B cell (primary cell): ENCODE results near the gene ACSM2A.
"Not testable (repeated sequence)": the region's sequence is repeated elsewhere in the genome, so short reads cannot be mapped to it uniquely, and the experiment has no call there.

Experiments
- EZH2 ChIP-seq: IDR thresholded peaks from 2 replicates; pipeline ENCODE4 v1.6.1; 2012; ENCODE audit warnings: borderline replicate concordance, low read depth, mild to moderate bottlenecking, moderate library complexity, low read length; ENCODE audit not compliant: insufficient read depth, poor library complexity, severe bottlenecking
- TF ChIP-seq, protein P1 (sequence below): fragments of 200-600 bp; IDR thresholded peaks from one replicate; pipeline ENCODE4 v1.8.0; 2022; ENCODE audit warnings: antibody characterized with exemption, mild to moderate bottlenecking

DNA sequence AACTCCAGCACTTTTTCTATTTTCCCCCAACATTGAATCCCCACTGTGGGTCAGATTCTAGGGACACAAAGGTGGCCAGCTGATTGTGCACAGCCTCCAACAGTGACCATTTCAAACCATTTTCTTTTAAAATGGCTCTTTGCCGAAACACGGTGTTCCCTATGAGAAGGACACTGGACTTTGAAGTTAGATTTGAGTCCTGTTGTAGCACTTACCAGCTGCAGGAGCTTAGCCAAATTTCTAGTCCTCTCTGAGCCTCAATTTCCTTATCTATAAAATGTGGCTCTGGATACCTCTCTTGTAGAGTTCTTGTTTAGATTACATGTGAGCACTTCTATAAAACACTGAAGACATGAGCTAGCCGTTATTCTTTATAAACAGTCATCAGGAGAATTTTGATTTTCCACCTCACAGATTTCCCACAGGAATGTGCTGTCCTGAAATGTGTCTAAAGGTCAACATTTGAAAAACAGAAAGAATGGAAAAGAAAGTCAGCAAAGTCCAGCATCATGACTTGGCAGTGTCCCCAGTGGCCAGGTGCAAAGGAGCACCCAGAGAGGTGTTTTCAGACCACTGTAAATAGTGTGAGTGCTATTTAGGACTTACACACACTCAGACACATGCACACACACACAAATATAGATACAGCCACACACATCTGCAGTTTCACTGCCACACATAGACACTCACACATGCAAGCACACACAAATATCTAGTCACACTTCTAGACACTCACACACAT lies 4.5 kb upstream of the ACSM2A start:
- TF ChIP-seq, protein P1, sequence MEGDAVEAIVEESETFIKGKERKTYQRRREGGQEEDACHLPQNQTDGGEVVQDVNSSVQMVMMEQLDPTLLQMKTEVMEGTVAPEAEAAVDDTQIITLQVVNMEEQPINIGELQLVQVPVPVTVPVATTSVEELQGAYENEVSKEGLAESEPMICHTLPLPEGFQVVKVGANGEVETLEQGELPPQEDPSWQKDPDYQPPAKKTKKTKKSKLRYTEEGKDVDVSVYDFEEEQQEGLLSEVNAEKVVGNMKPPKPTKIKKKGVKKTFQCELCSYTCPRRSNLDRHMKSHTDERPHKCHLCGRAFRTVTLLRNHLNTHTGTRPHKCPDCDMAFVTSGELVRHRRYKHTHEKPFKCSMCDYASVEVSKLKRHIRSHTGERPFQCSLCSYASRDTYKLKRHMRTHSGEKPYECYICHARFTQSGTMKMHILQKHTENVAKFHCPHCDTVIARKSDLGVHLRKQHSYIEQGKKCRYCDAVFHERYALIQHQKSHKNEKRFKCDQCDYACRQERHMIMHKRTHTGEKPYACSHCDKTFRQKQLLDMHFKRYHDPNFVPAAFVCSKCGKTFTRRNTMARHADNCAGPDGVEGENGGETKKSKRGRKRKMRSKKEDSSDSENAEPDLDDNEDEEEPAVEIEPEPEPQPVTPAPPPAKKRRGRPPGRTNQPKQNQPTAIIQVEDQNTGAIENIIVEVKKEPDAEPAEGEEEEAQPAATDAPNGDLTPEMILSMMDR: not testable (repeated sequence)
- TF ChIP-seq EZH2: not testable (repeated sequence)
